SK-N-SH (cell line): Measurements from ENCODE around the gene NOP53.
A peak's percentile ranks its signal among the peaks of the same experiment; 100 is the strongest.

Source experiments
- CTCF ChIP-seq: fragments of 200-600 bp; sonication (generic); IDR thresholded peaks from 2 replicates; pipeline ENCODE4 v1.6.1; 2017; ENCODE audit warnings: antibody characterized with exemption, mild to moderate bottlenecking, moderate library complexity
- EZH2phosphoT487 ChIP-seq: fragments of 200-600 bp; sonication (generic); IDR thresholded peaks from 2 replicates; pipeline ENCODE4 v1.6.1; 2017; ENCODE audit warnings: low read depth, mixed run types, mild to moderate bottlenecking, antibody characterized with exemption, moderate library complexity, borderline replicate concordance
- MXI1 ChIP-seq: IDR thresholded peaks from 2 replicates; pipeline ENCODE4 v1.6.1; 2012; ENCODE audit warnings: mild to moderate bottlenecking, low read depth, low read length, improper control_type of control experiment
- POLR2AphosphoS5 ChIP-seq: IDR thresholded peaks from 2 replicates; pipeline ENCODE4 v1.6.1; 2012; ENCODE audit warnings: low read depth, low read length
- RXRA ChIP-seq: IDR thresholded peaks from 2 replicates; pipeline ENCODE4 v1.4.0; 2012; ENCODE audit warnings: low read depth, mild to moderate bottlenecking, borderline replicate concordance

- TF ChIP-seq EZH2phosphoT487: no peak
- TF ChIP-seq RXRA: no peak
- peak; percentile 81 for TF ChIP-seq CTCF
- TF ChIP-seq POLR2AphosphoS5: no peak
- TF ChIP-seq MXI1: no peak
Measured at GRCh38 chr19:47790398-47790814, 45.1 kb downstream of the NOP53 start.
